Prostate gland (tissue), 2 donors: ENCODE measurements around the gene KCNRG.

Experiments
- CTCF ChIP-seq, 4 experiments: fragments of 200-600 bp in 2 of 4; fragments of 450-650 bp in 2 of 4; sonication (generic) in 2 of 4; IDR thresholded peaks; 1 replicate in 3 of 4; 2 replicates in 1 of 4; pipeline ENCODE4 v1.5.1; 2016 to 2019; ENCODE audit warnings: antibody characterized with exemption in 4 of 4, mild to moderate bottlenecking in 2 of 4, moderate library complexity in 2 of 4
- POLR2A ChIP-seq: fragments of 450-650 bp; IDR thresholded peaks from one replicate; pipeline ENCODE4 v1.6.1; 2016; ENCODE audit warnings: antibody characterized with exemption, mild to moderate bottlenecking

- TF ChIP-seq CTCF (IDR thresholded peaks at IDR 0.05) (no peak), POLR2A (no peak)
Measured at GRCh38 chr13:49993111-49993510, 22.1 kb upstream of the KCNRG start.
